ENCODE results near the gene LEPROT.

- no peak for TF ChIP-seq CTCF (IDR thresholded peaks at IDR 0.05; ENCODE audit: low read length)
- no peak for TF ChIP-seq EZH2 (IDR thresholded peaks at IDR 0.05; ENCODE audit: borderline replicate concordance, low read length)
Observed at GRCh38 chr1:65419681-65420589, 533 bp upstream of the LEPROT start.
